ENCODE results near the gene SH3BP1.

The SH3BP1 gene

GRCh38 chr22:37663521-37664140 lies 24.2 kb downstream of the SH3BP1 start:
- TF ChIP-seq TAF1 (IDR thresholded peaks at IDR 0.05; ENCODE audit: borderline replicate concordance, low read depth, low read length) = no peak
- TF ChIP-seq POLR2AphosphoS5 (IDR thresholded peaks at IDR 0.05; ENCODE audit: low read depth, low read length) = no peak
- no peak for TF ChIP-seq POLR2A (IDR thresholded peaks at IDR 0.05; ENCODE audit: low read depth, low read length)
- FAIRE-seq (no peak), DNase-seq (ENCODE audit: insufficient read length) (no peak)

GRCh38 chr22:37664249-37665101 lies 25.0 kb downstream of the SH3BP1 start:
- no peak for FAIRE-seq
- no peak for TF ChIP-seq POLR2AphosphoS5 (IDR thresholded peaks at IDR 0.05; ENCODE audit: low read depth, low read length)
- no peak for TF ChIP-seq POLR2A (IDR thresholded peaks at IDR 0.05; ENCODE audit: low read depth, low read length)
- TF ChIP-seq TAF1 (IDR thresholded peaks at IDR 0.05; ENCODE audit: borderline replicate concordance, low read depth, low read length) = no peak
- DNase-seq (ENCODE audit: insufficient read length) = no peak

- DNase-seq (ENCODE audit: insufficient read length) = no peak
- TF ChIP-seq TAF1 (IDR thresholded peaks at IDR 0.05; ENCODE audit: borderline replicate concordance, low read depth, low read length) (no peak), POLR2A (IDR thresholded peaks at IDR 0.05; ENCODE audit: low read depth, low read length) (no peak)
- no peak for FAIRE-seq
Observed at GRCh38 chr22:37665487-37665886, 26.0 kb downstream of the SH3BP1 start.

- TF ChIP-seq POLR2A (IDR thresholded peaks at IDR 0.05; ENCODE audit: low read depth, low read length) = no peak
- no peak for TF ChIP-seq POLR2AphosphoS5 (IDR thresholded peaks at IDR 0.05; ENCODE audit: low read depth, low read length)
- no peak for TF ChIP-seq TAF1 (IDR thresholded peaks at IDR 0.05; ENCODE audit: borderline replicate concordance, low read depth, low read length)
- DNase-seq (ENCODE audit: insufficient read length) (no peak), FAIRE-seq (no peak)
Observed at GRCh38 chr22:37669586-37669985, 30.1 kb downstream of the SH3BP1 start.

GRCh38 chr22:37672206-37672919 lies 32.9 kb downstream of the SH3BP1 start:
- FAIRE-seq (peak; percentile 36), DNase-seq (ENCODE audit: insufficient read length) (no peak)
- TF ChIP-seq POLR2AphosphoS5 (IDR thresholded peaks at IDR 0.05; ENCODE audit: low read depth, low read length) (no peak), POLR2A (IDR thresholded peaks at IDR 0.05; ENCODE audit: low read depth, low read length) (no peak), TAF1 (IDR thresholded peaks at IDR 0.05; ENCODE audit: borderline replicate concordance, low read depth, low read length) (no peak)

- TF ChIP-seq POLR2A (IDR thresholded peaks at IDR 0.05; ENCODE audit: low read depth, low read length) = no peak
- TF ChIP-seq POLR2AphosphoS5 (IDR thresholded peaks at IDR 0.05; ENCODE audit: low read depth, low read length) = no peak
- no peak for TF ChIP-seq TAF1 (IDR thresholded peaks at IDR 0.05; ENCODE audit: borderline replicate concordance, low read depth, low read length)
- FAIRE-seq (no peak), DNase-seq (ENCODE audit: insufficient read length) (no peak)
Observed at GRCh38 chr22:37672920-37673455, 33.5 kb downstream of the SH3BP1 start.

- TF ChIP-seq TAF1 (IDR thresholded peaks at IDR 0.05; ENCODE audit: borderline replicate concordance, low read depth, low read length) = no peak
- no peak for TF ChIP-seq POLR2AphosphoS5 (IDR thresholded peaks at IDR 0.05; ENCODE audit: low read depth, low read length)
- TF ChIP-seq POLR2A (IDR thresholded peaks at IDR 0.05; ENCODE audit: low read depth, low read length) = no peak
- DNase-seq (ENCODE audit: insufficient read length) (no peak), FAIRE-seq (no peak)
Observed at GRCh38 chr22:37674248-37674647, 34.8 kb downstream of the SH3BP1 start.

- FAIRE-seq (peak; percentile 99), DNase-seq (ENCODE audit: insufficient read length) (peak; percentile 84)
- TF ChIP-seq POLR2AphosphoS5 (IDR thresholded peaks at IDR 0.05; ENCODE audit: low read depth, low read length) (peak; percentile 72; the same call in 1 of the 2 replicates), POLR2A (IDR thresholded peaks at IDR 0.05; ENCODE audit: low read depth, low read length) (peak; percentile 87), TAF1 (IDR thresholded peaks at IDR 0.05; ENCODE audit: borderline replicate concordance, low read depth, low read length) (peak; percentile 34; the same call in 1 of the 2 replicates)
Observed at GRCh38 chr22:37674951-37675929, 35.8 kb downstream of the SH3BP1 start, which contains the start of gene LGALS1. TSS of gene LGALS1 (plus strand) at chr22:37675636. CDS start at chr22:37675703, 67 bp downstream.

GRCh38 chr22:37675930-37676735 lies 36.7 kb downstream of the SH3BP1 start:
- peak; percentile 30 for FAIRE-seq
- no peak for DNase-seq (ENCODE audit: insufficient read length)
- no peak for TF ChIP-seq POLR2A (IDR thresholded peaks at IDR 0.05; ENCODE audit: low read depth, low read length)
- no peak for TF ChIP-seq POLR2AphosphoS5 (IDR thresholded peaks at IDR 0.05; ENCODE audit: low read depth, low read length)
- TF ChIP-seq TAF1 (IDR thresholded peaks at IDR 0.05; ENCODE audit: borderline replicate concordance, low read depth, low read length) = no peak

All from GM12892 (cell line).